ENCODE measurements around the gene PSD2.

- TF ChIP-seq CTCF (IDR thresholded peaks at IDR 0.05; ENCODE audit: insufficient read depth, low read length, poor library complexity, severe bottlenecking) (no peak), EZH2phosphoT487 (conservative IDR thresholded peaks at IDR 0.05; ENCODE audit: low read length) (no peak)
Observed at GRCh38 chr5:139861889-139862207, 66.2 kb downstream of the PSD2 start.
